Measurements from ENCODE around the gene PKD1.

PKD1 gene

DNA sequence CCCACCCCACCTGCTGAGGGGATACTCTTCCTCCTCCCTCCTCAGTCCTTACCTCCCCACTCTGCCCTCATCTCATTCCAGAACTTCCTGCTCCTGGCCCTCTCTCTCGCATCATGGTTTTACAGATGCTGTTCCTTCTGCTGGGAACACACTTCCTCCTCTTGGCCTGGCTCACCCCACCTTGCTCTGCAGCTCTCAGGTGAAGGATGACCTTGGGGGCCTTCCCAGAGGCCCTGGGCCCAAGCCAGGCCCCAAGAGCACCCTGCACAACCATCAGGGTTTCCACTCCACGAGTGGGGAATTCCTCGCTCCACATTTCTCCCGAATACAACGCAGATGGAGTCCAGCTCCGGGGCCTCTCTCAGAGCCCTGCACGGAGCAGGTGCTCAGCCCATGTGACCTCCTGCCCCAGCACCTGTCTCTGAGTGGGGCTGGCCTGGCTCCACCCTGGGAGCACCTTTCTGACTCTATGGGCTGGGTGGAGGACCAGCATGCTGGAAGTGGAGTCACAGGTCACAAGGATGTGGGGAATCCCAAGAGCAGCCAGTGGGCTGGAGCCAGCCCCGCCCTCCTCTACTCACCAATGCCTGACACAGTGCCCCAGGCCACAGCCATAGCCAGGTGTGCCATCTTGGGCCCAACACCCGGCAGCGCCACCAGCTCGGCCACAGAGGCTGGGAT is 92.6 kb downstream of the PKD1 start:
- no peak for DNase-seq (ENCODE audit: low read depth)
- H3K4me3 ChIP-seq (ENCODE audit: low read depth, low read length) = no peak overlapping the region

DNA sequence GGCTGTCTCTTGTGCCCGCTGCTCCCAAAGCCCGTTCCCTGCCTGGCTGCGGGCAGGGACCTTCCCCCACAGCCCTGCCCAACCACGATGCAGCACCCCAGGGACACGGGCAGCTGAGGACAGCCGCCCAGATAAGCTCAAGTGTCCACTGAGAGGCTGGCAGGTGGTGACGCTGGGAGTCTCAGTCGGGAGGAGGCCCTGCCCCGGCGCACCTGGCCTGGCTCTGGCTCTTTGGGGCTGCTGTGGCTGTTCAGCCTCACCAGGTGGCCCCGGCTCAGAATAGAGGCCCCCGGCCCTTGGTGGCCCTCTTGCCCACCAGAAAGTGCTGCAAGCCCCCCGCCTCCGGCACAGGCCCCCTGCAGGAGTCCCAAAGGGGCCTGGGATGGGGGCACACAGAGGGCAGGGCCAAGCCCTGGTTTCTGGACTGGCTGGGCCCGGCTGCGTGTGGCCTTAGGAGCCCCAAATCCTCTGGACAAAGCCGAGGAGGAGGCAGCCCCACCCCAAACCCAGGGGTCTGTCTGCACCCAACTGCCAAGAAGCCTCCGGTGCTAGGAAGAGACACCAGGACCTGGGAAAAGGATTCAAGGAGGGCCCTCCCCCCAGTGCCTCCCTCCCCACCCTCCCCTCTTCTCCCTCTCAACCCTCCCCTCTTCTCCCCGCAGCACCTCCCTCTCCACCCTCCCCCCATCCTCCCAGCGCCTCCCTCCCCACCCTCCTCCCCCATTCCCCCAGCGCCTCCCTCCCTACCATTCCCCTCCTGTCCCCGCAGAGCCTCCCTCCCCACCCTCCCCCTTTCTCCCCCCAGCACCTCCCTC is 93.3 kb downstream of the PKD1 start:
- no peak overlapping the region for H3K4me3 ChIP-seq (ENCODE audit: low read depth, low read length)
- no peak for DNase-seq (ENCODE audit: low read depth)

DNA sequence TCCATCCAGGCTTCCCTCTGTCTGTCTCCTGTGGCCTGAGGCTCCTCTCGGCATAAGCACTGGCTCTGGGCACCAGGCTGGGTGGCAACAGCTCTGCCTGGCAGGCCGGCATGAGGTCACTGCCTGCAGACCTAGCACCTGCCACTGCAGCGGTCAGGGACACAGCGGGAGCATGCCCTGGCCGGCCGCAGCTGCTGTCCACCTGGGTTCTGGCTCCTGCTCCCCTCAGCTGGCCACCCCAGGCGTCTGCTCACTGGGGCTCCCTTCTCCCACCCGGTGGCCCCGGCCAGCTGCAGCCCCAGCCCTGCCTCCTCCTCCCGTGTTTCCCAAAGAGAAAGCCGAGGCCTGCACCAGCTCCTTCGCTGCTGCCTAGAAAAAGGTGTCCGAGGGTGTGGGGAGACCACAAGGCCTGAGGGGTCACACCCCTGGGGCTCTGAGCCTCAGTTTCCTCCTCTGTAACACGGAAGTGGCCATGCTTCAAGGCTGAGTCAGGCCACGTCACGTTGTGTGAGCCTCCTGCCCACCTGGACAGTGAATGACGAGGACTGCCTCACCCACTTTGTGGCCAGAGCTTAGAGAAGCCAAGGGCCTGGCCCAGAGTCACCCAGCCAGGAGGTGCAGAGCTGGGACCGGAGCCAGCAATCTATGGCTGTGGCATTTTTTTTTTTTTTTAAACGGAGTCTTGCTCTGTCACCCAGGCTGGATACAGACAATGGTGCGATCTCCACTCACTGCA is 94.7 kb downstream of the PKD1 start:
- H3K4me3 ChIP-seq (ENCODE audit: low read depth, low read length) = no peak overlapping the region
- DNase-seq (ENCODE audit: low read depth) = peak; percentile 31

DNA sequence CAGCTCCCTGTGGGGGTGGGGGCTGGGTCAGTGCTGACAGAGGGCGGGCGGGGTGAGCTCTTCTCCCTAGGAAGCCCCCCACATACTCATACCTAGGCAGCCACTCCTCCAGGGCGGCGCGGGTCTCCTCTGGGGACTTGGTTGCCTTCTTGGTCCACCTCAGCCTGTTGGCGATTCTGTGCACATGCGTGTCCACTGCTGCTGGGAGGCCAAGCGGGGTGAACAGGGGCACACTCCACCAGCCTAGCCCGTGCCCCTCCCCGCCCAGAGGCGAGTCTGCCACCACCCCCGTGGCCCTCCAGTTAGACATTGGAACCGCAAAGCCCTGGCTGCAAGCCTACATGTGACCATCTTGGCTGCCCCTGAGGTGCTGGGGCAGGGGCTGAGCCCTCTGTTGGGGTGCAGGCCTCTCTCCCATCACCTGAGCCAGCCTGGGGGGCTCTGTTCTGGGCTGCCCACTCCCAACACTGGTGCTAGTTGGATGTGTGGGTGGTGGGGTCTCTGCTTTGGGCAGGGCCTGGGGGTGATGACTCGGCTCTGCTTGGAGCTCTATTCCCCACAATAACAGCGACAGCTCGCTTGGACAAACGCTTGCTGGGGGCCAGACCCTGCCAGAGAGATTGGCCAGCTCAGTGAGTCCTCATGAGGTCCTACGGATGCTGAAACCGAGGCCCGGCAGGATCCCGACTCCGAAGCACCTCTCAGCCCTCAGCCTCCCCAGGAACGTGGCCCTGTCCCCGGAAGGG is 95.5 kb downstream of the PKD1 start:
- no peak overlapping the region for H3K4me3 ChIP-seq (ENCODE audit: low read depth, low read length)
- DNase-seq (ENCODE audit: low read depth) = no peak

DNA sequence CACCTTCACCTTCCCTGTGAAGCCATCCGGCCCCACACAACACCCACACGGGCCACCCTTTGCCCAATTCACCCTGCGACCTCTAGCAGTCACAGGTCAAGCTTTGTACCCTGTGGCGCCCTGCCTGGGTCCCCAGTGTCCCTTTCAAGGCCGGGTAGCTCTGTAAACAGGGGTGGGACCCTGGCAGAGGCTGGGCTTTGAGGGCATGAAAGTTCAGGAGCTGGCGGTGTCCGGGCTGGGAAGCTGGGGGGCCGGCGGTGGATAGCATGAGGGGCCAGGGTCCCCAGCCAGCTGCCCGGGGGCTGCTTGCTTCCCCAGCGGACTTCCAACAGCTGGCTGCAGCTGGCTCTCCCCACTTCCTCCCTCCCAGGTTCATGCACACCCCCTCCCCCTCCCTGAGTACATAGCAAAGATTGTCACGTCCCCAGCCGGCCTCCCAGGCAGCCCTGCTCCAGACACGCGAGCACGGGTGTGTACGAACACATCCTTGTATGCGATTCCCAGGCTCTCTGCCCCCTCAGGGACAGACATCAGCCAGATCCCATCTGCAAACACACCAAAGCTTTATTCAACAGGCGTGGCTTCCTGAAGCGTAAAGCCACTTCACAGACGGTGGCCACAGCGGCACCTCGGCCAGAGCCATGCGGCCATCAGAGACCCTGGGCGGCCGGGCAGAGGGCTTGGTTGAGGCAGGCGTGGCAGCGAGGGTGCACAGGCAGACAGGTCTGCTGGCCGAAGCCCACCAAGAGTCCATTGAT is 96.2 kb downstream of the PKD1 start:
- H3K4me3 ChIP-seq (ENCODE audit: low read depth, low read length) = no peak overlapping the region
- DNase-seq (ENCODE audit: low read depth) = peak; percentile 86
